Measurements from ENCODE around the gene EEFSEC.

DNA sequence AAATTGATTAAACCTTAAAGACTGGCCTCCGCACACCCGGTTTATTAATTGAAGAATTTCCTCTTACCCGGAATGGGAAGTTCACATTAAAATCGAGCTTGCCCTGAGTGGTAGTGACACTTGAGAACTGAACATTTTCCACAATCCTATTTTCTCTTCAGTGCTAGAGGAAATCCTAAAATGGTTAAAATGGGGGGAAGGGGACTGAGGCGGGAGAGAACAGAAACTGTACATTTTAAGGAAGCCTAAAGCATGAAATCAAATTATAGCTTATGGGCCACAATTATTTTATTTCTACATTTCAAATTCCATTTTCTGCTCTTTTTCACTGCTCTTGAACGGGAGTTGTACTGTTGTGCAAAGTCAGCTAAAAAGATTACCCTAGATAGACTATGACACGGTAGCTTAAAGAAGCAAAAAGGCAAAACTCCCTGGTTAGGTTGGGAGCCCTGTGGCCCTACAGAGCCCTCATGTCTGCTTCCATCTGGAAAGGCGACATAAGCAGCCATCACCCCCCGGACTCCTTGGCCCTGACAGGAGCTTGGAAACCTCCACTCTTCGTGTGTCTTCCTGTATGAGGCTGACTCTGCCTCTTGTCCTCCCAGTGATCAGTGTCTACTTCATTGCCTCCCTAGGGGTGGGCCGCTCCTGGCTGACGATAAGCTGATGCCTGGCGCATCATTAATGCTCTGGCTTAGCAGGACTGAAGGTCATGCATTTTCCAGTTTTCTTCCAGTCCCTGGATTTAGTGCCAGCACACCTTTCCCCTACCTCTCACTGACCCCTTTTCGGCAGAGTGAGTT, 79.3 kb downstream of the EEFSEC start:
- TF ChIP-seq EZH2 (IDR thresholded peaks at IDR 0.05), result no peak
- TF ChIP-seq CTCF (IDR thresholded peaks at IDR 0.05), result no peak
